ENCODE measurements around the gene ALDH1L1.

ALDH1L1 gene

GRCh38 chr3:126054870-126055269 is 125.5 kb downstream of the ALDH1L1 start:
- CTCF ChIA-PET = no interaction called here
- H3K27me3 Mint-ChIP-seq = no peaks in the 10 kb centered on the region
- no peak for DNase-seq
- H3K9me3 Mint-ChIP-seq = no peaks in the 10 kb centered on the region
- H3K4me1 Mint-ChIP-seq = peaks cover 5% of the 10 kb centered on the region
- no peaks in the 10 kb centered on the region for H3K36me3 Mint-ChIP-seq
- H3K4me3 Mint-ChIP-seq = no peak overlapping the region
- H3K27ac Mint-ChIP-seq = no peak overlapping the region

GRCh38 chr3:126053949-126054569 is 126.3 kb downstream of the ALDH1L1 start:
- Mint-ChIP-seq H3K27ac (no peak overlapping the region), H3K4me1 (peaks cover 5% of the 10 kb centered on the region), H3K4me3 (no peak overlapping the region), H3K9me3 (no peaks in the 10 kb centered on the region), H3K27me3 (no peaks in the 10 kb centered on the region), H3K36me3 (no peaks in the 10 kb centered on the region)
- CTCF ChIA-PET = no interaction called here
- DNase-seq = no peak
